GM21381 (cell line): ENCODE results near the gene IL1R2.

Experiments used
- ATAC-seq: cut with Tn5 transposase; IDR thresholded peaks from one replicate; pipeline ENCODE4 v1.9.1; 2021; ENCODE audit warnings: mild to moderate bottlenecking, moderate library complexity; ENCODE audit not compliant: unreplicated experiment

The IL1R2 gene

DNA sequence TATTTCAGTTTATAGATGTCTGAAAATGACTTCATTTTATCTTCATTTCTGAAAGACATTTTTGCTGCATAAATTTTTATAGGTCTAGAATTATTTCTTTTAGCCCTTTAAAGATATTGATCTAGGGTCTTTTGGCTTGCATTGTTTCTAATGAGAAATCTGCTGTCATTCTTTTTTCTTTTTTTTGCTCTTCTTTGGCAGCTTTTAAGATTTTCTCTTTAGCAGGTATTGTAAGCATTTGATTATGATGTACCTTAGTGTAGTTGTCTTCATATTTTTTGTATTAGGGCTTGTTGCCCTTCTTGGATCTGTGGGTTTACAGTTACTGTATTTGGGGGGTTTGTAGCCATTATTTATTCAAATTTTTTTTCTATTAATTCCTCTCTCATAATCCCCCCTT, 84.8 kb downstream of the IL1R2 start:
- ATAC-seq, result no peak
